BJ (cell line): ENCODE results near the gene UNK. TPM values are rescaled to one million over a fixed set of nuclear protein-coding genes. Genes with fewer than 3 reads are reported as not detected.

ENCODE experiments used
- CTCF ChIA-PET: fragments of 350-600 bp; formaldehyde crosslinking; extraction: SDS; loops from one replicate; lab custom pipeline; 2021; ENCODE audit warnings: antibody characterized with exemption, inconsistent platforms; lab: Yijun Ruan, JAX
- POLR2A ChIA-PET: fragments of 300-600 bp; sonication (Branson Sonifier 250); formaldehyde crosslinking; extraction: SDS; loops from one replicate; lab custom pipeline; 2021; ENCODE audit warnings: antibody characterized with exemption; lab: Charles Lee
- DNase-seq: peaks from one replicate; pipeline ENCODE4 v3.0.0-alpha.2; 2011; ENCODE audit warnings: low read depth
- H3K27me3 ChIP-seq: 2 replicates; pipeline ENCODE4 v1.6.0; 2011; ENCODE audit warnings: low read length; ENCODE audit not compliant: control insufficient read depth, insufficient read depth
- H3K36me3 ChIP-seq: 2 replicates; pipeline ENCODE4 v1.5.1; 2011; ENCODE audit warnings: low read length; ENCODE audit not compliant: control insufficient read depth, insufficient read depth
- H3K4me3 ChIP-seq: 2 replicates; pipeline ENCODE4 v1.5.1; 2011; ENCODE audit warnings: low read depth, mild to moderate bottlenecking, control low read depth, low read length
- polyA plus RNA-seq: library from polyadenylated mRNA; depleted of rRNA; stranded (reverse); fragments of >200 nt; gene quantifications from 2 replicates; pipeline ENCODE4 v1.2.3, GENCODE V29; 2011
- TF ChIP-seq, protein P1 (sequence below): IDR thresholded peaks from 2 replicates; pipeline ENCODE4 v1.5.1; 2011; ENCODE audit warnings: low read depth, mild to moderate bottlenecking, control low read depth, inconsistent platforms, low read length, moderate library complexity; ENCODE audit not compliant: insufficient read depth

The UNK gene
- polyA plus RNA-seq, 1 experiment: 7.2 TPM

DNA sequence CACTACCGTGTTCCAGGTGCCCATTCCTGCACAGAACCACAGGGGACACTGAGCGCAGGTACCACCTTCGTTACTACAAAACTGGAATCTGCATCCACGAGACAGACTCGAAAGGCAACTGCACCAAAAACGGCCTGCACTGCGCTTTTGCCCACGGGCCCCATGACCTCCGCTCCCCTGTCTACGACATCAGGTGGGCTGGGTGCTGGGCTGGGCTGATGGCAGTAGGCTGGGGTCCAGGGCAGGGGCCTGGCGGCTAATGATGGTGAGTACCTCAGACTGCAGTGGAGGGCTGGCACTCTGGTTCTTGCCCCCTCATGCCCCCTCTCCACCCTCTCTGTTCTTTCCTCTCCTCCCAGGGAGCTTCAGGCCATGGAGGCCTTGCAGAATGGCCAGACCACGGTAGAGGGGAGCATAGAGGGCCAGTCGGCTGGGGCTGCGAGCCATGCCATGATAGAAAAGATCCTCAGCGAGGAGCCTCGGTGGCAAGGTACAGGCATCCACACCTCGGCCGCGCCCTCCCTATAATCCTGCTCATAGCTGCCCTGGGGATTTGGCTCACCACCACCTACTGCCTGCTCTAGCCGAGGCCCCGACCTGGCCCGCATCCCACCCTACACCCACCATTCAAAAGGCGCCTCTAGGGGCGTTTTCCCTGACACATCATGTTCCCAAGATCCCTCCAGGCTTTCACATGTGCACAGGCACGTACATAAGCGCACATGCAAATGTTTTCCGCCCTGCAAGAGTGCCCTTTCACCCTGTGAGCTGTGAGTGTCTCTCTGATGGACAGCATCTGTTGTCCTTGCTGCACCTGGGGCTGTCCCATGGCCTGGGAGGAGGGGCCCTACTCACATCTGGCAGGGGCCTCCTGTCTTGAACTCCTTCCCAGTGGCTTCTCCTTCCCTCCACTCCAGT, 27.7 kb downstream of the UNK start:
- no peak for DNase-seq
- H3K27me3 ChIP-seq: no peaks in the 10 kb centered on the region
- H3K4me3 ChIP-seq: no peak overlapping the region
- peaks cover 29% of the 10 kb centered on the region for H3K36me3 ChIP-seq
- TF ChIP-seq, protein P1, sequence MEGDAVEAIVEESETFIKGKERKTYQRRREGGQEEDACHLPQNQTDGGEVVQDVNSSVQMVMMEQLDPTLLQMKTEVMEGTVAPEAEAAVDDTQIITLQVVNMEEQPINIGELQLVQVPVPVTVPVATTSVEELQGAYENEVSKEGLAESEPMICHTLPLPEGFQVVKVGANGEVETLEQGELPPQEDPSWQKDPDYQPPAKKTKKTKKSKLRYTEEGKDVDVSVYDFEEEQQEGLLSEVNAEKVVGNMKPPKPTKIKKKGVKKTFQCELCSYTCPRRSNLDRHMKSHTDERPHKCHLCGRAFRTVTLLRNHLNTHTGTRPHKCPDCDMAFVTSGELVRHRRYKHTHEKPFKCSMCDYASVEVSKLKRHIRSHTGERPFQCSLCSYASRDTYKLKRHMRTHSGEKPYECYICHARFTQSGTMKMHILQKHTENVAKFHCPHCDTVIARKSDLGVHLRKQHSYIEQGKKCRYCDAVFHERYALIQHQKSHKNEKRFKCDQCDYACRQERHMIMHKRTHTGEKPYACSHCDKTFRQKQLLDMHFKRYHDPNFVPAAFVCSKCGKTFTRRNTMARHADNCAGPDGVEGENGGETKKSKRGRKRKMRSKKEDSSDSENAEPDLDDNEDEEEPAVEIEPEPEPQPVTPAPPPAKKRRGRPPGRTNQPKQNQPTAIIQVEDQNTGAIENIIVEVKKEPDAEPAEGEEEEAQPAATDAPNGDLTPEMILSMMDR: no peak
- ChIA-PET POLR2A (no interaction called here), CTCF (interaction anchor here (1.5 to 7.7 kb wide), 2 partner anchors 8 to 16 kb away, joined by 4 to 56 read pairs; no protein-coding TSS in a partner anchor)

DNA sequence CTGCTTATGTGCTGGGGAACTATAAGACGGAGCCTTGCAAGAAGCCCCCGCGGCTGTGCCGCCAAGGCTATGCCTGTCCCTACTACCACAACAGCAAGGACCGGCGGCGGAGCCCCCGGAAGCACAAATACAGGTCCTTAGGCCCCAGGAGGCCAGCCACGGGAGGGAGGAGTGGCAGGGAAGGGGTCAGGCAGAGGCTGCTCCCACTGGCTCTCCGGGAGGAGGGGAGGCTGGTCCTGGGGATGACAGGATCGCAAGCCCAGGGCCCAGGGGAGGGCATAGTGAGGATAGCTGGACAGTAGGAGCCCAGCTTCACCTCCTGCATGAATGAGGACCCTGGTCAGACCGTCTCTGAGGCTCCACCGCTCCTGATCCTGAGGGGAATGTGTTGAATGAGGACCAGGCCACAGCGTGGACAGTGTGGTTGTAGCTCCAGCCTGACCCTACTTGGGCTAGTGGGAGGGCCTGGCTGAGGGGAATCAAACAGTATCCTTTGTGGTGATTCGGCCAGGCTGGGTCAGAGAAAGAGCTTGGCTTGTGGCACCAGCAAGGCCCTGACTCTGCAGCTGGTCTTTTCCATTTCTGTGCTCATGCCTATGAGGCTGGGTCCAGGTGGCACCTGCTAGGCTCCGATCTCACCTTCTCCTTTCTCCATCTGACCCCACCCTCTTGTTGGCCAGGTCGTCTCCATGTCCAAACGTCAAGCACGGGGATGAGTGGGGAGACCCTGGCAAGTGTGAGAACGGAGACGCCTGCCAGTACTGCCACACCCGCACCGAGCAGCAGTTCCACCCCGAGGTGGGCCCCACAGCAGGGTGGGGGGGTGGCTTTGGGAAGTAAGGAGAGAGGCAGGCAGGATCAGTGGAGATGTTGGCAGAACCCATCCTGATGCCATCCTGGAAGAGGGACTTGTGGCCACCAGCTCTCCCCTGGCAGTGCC, 28.7 kb downstream of the UNK start:
- Histone ChIP-seq H3K4me3 (no peak overlapping the region), H3K36me3 (peaks cover 35% of the 10 kb centered on the region), H3K27me3 (no peaks in the 10 kb centered on the region)
- POLR2A ChIA-PET: no interaction called here
- TF ChIP-seq, protein P1: no peak
- DNase-seq: no peak
- CTCF ChIA-PET: interaction anchor here (0.5 to 7.7 kb wide), 3 partner anchors 9 to 24 kb away, joined by 3 to 56 read pairs (median 4); no protein-coding TSS in a partner anchor

DNA sequence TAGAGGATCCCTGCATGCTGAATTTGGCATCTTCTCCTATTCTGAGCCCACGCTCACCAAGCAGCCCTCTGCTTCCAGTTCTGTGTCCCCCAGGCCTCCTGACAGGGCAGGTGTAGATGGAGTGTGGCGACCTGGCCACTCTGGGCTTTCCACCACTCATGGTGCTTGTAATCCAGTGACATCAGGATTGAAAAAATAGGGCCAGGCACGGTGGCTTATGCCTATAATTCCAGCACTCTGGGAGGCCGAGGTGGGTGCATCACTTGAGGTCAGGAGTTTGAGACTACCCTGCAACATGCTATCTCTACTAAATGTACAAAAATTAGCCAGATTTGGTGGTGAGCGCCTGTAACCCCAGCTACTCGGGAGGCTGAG, 29.4 kb downstream of the UNK start:
- CTCF ChIA-PET: interaction anchor here (0.5 to 7.7 kb wide), 3 partner anchors 9 to 25 kb away, joined by 3 to 56 read pairs (median 4); no protein-coding TSS in a partner anchor
- DNase-seq: no peak
- POLR2A ChIA-PET: no interaction called here
- Histone ChIP-seq H3K4me3 (no peak overlapping the region), H3K27me3 (no peaks in the 10 kb centered on the region), H3K36me3 (peaks cover 40% of the 10 kb centered on the region)
- TF ChIP-seq, protein P1: no peak

DNA sequence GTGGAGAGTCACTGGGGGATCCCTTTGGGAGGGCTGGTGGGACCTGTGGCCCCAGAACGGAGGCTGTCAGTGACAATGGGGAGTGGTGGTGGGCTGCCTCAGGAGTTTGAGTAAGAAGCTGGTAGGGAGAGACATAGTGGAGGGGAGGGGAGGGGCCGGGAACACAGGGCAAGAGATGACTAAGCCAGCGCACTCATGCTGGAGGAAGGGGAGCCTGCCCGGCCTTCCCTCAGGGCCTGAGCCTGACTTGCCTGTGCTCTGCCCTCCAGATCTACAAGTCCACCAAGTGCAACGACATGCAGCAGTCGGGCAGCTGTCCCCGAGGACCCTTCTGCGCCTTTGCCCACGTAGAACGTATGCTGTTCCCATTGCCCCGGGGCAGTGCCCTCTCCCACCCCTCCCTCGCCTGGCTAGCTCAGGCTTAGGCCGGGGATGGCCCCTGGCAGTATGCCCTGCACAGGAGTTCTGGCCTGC, 30.3 kb downstream of the UNK start:
- peaks cover 47% of the 10 kb centered on the region for H3K36me3 ChIP-seq
- DNase-seq: peak; percentile 26
- no peak overlapping the region for H3K4me3 ChIP-seq
- POLR2A ChIA-PET: interaction anchor here (1.3 kb wide), 1 partner anchor 35 kb away, joined by 15 read pairs; no protein-coding TSS in a partner anchor
- TF ChIP-seq, protein P1: no peak
- H3K27me3 ChIP-seq: no peaks in the 10 kb centered on the region
- CTCF ChIA-PET: interaction anchor here (0.6 to 7.7 kb wide), 7 partner anchors 13 to 366 kb away, joined by 3 to 56 read pairs (median 4); partner anchors contain the start of gene GALK1
